PC-9 (cell line): Measurements from ENCODE around the gene AQP3.

ENCODE experiments used
- EZH2 ChIP-seq: fragments of 200-600 bp; sonication (generic); IDR thresholded peaks from 2 replicates; pipeline ENCODE4 v1.8.0; 2017; ENCODE audit warnings: antibody characterized with exemption, low read depth
- TF ChIP-seq, protein P1 (sequence below): fragments of 200-600 bp; sonication (generic); conservative IDR thresholded peaks from 2 replicates; pipeline ENCODE4 v1.6.1; 2017; ENCODE audit warnings: mixed run types, antibody characterized with exemption, mild to moderate bottlenecking, moderate library complexity

DNA sequence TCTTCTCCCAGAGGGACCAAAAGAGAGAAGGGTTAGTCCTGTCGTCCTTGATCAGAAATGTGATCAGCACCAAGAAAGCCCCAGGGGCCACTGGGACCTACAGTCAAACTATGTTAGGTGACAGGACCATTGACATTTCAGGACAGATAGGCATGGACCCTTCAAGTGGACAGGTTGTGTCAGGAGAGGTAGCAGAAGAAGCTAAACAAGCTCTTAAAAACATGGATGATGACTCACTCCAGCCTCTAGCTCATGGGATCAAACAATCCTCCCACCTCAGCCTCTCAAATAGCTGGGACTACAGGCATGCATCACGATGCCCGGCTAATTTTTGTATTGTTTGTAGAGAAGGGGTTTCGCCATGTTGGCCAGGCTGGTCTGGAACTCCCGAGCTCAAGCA is 2.3 kb upstream of the AQP3 start:
- TF ChIP-seq, protein P1, sequence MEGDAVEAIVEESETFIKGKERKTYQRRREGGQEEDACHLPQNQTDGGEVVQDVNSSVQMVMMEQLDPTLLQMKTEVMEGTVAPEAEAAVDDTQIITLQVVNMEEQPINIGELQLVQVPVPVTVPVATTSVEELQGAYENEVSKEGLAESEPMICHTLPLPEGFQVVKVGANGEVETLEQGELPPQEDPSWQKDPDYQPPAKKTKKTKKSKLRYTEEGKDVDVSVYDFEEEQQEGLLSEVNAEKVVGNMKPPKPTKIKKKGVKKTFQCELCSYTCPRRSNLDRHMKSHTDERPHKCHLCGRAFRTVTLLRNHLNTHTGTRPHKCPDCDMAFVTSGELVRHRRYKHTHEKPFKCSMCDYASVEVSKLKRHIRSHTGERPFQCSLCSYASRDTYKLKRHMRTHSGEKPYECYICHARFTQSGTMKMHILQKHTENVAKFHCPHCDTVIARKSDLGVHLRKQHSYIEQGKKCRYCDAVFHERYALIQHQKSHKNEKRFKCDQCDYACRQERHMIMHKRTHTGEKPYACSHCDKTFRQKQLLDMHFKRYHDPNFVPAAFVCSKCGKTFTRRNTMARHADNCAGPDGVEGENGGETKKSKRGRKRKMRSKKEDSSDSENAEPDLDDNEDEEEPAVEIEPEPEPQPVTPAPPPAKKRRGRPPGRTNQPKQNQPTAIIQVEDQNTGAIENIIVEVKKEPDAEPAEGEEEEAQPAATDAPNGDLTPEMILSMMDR, result no peak
- TF ChIP-seq EZH2, result no peak
